Right renal cortex interstitium (tissue), 3 donors: ENCODE results near the gene NCAPG2. TPM values are rescaled to one million over a fixed set of nuclear protein-coding genes. Genes with fewer than 3 reads are reported as not detected.
A peak's percentile ranks its signal among the peaks of the same experiment; 100 is the strongest.
"Not testable (repeated sequence)": the region's sequence is repeated elsewhere in the genome, so short reads cannot be mapped to it uniquely, and the experiment has no call there.

Source experiments
- DNase-seq, 3 donors: peaks; one replicate each; pipeline ENCODE4 v3.0.0-alpha.2; 2013; ENCODE audit warnings: low read depth in 3 of 3, low spot score in 2 of 3
- polyA plus RNA-seq, 3 donors: library from polyadenylated mRNA; unstranded; fragments of 120-200 nt; gene quantifications; one replicate each; pipeline ENCODE4 v1.2.1, GENCODE V29; 2013; ENCODE audit not compliant: insufficient read length in 3 of 3

The NCAPG2 gene
- polyA plus RNA-seq, 3 donors = 24.2 to 26.2 (median 25.7) TPM

GRCh38 chr7:158646766-158647474 lies 57.7 kb downstream of the NCAPG2 start:
- no peak for DNase-seq

GRCh38 chr7:158645842-158646241 lies 58.8 kb downstream of the NCAPG2 start:
- DNase-seq = no peak

GRCh38 chr7:158642149-158642548 lies 62.5 kb downstream of the NCAPG2 start:
- DNase-seq = no peak

- DNase-seq = no peak
Observed at GRCh38 chr7:158638001-158638400, 66.6 kb downstream of the NCAPG2 start.

GRCh38 chr7:158633055-158633956 lies 71.3 kb downstream of the NCAPG2 start:
- no peak for DNase-seq

- no peak for DNase-seq
Observed at GRCh38 chr7:158631574-158632195, 72.9 kb downstream of the NCAPG2 start.

- not testable (repeated sequence) for DNase-seq
Observed at GRCh38 chr7:158626289-158626688, 78.3 kb downstream of the NCAPG2 start.

GRCh38 chr7:158623241-158623640 lies 81.4 kb downstream of the NCAPG2 start:
- no peak for DNase-seq

- no peak for DNase-seq
Observed at GRCh38 chr7:158620839-158621441, 83.7 kb downstream of the NCAPG2 start.

- no peak for DNase-seq
Observed at GRCh38 chr7:158620418-158620817, 84.2 kb downstream of the NCAPG2 start.

GRCh38 chr7:158618745-158619140 lies 85.9 kb downstream of the NCAPG2 start:
- DNase-seq = no peak

GRCh38 chr7:158617737-158618128 lies 86.9 kb downstream of the NCAPG2 start:
- DNase-seq = no peak

GRCh38 chr7:158616050-158616449 lies 88.6 kb downstream of the NCAPG2 start:
- DNase-seq = peak; percentile 41 to 55 (median 53)

GRCh38 chr7:158614700-158615099 lies 89.9 kb downstream of the NCAPG2 start:
- no peak for DNase-seq

GRCh38 chr7:158613481-158613880 lies 91.1 kb downstream of the NCAPG2 start:
- no peak for DNase-seq

GRCh38 chr7:158612546-158612945 lies 92.1 kb downstream of the NCAPG2 start:
- DNase-seq = no peak

GRCh38 chr7:158611541-158611940 lies 93.1 kb downstream of the NCAPG2 start:
- DNase-seq = no peak

- no peak for DNase-seq
Observed at GRCh38 chr7:158609313-158609974, 95.2 kb downstream of the NCAPG2 start.

GRCh38 chr7:158607563-158607962 lies 97.0 kb downstream of the NCAPG2 start:
- DNase-seq = no peak

GRCh38 chr7:158606671-158607424 lies 97.8 kb downstream of the NCAPG2 start:
- no peak for DNase-seq
